Stimulated activated CD4-positive, alpha-beta T cell treated with anti-CD3 and anti-CD28 coated beads, Interleukin-1b, Interleukin-23, amount 100 ng/mL, for 1 hour (primary cell): ENCODE data around the gene APMAP.

Source experiments
- DNase-seq, 2 donors: peaks; one replicate each; pipeline ENCODE4 v3.0.0-alpha.2; 2020; ENCODE audit warnings: low read depth in 2 of 2

APMAP gene, protein sequence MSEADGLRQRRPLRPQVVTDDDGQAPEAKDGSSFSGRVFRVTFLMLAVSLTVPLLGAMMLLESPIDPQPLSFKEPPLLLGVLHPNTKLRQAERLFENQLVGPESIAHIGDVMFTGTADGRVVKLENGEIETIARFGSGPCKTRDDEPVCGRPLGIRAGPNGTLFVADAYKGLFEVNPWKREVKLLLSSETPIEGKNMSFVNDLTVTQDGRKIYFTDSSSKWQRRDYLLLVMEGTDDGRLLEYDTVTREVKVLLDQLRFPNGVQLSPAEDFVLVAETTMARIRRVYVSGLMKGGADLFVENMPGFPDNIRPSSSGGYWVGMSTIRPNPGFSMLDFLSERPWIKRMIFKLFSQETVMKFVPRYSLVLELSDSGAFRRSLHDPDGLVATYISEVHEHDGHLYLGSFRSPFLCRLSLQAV

GRCh38 chr20:24992487-24993205 lies at the start of gene APMAP:
Gene APMAP (minus strand): TSS chr20:24992751. CDS start chr20:24992688, 63 bp downstream.
- peak; percentile 88 to 97 for DNase-seq

- DNase-seq: no peak
Measured at GRCh38 chr20:25041813-25042530, 49.4 kb upstream of the APMAP start.

- no peak for DNase-seq
Measured at GRCh38 chr20:25040438-25040831, 47.9 kb upstream of the APMAP start.

DNA sequence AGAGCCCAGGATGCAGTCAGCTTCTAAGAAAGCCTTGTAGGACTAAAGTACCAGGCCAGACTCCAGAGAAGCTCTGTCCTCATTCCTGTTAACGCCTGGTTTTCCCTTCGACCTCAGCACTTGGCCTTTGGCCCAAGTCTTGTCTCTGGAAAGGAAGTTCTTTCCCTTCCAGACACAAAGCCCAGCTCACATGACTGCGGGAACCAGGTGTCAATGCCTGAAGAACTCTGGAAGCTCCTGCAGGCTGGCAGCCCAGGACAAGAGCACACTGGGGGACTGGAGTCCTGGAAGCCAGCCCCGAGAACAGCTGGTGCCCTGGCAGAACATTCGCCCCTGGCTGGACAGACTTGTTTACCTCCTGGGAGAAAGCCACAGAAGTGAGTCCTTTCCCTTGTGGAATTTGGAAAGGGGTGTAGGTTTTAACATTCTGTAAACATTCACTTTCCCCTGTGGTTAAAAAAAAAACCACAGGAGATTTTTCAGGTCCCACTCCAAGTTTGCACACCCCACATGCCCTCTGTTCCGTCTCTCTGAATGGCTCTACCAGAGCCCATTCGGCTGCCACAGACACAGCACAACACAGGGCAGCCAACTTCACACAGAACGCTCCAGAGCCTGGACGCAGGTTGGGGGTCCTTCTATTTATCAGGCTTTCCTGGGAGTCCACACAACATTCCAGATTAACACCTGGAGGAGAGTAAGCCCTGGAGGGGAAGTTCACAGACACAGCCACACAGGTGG lies 47.3 kb upstream of the APMAP start:
- no peak for DNase-seq

GRCh38 chr20:25038591-25039015 lies 46.1 kb upstream of the APMAP start:
- no peak for DNase-seq

DNA sequence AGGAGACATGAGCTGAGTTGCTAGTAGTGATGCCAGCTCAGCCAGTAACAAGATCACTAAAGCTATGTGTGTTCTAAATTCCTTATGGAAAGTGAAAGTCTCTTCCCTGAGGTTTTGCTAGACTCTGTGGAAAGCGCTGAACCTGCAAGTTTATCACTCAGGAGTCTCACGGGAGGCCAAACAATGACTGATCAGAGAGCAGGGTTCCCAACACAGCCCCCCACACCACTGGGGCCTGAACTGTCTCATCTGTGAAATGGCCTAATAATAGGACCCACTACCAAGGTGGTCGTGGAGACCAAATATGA lies 45.5 kb upstream of the APMAP start:
- DNase-seq: no peak

GRCh38 chr20:25037288-25038102 lies 44.9 kb upstream of the APMAP start:
- DNase-seq: no peak

DNA sequence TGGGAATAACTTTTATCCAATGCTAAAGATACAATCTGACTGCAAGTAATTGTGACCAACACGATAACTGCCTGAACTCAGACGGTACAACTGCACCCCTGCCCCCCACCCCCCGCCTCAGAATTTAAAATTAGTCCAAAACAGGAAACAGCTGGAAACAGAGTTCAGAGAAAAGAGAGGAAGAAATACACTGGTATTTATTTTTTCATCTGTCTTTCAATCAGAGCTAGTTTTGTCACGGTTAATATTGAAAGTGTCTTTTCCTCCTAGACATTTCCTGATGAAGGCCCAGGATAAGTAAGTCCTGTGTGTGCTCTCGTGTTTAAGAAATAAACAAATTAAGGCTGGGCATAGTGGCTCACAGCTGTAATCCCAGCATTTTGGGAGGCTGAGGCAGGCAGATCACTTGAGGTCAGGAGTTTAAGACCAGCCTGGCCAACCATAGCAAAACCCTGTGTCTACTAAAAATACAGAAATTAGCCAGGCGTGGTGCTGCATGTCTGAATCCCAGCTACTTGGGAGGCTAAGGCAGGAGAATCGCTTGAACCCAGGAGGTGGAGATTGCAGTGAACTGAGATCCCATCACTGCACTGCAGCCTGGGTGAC lies 43.9 kb upstream of the APMAP start:
- DNase-seq: no peak

GRCh38 chr20:25035921-25036320 lies 43.4 kb upstream of the APMAP start:
- DNase-seq: no peak

- no peak for DNase-seq
Measured at GRCh38 chr20:25033924-25034300, 41.4 kb upstream of the APMAP start.

DNA sequence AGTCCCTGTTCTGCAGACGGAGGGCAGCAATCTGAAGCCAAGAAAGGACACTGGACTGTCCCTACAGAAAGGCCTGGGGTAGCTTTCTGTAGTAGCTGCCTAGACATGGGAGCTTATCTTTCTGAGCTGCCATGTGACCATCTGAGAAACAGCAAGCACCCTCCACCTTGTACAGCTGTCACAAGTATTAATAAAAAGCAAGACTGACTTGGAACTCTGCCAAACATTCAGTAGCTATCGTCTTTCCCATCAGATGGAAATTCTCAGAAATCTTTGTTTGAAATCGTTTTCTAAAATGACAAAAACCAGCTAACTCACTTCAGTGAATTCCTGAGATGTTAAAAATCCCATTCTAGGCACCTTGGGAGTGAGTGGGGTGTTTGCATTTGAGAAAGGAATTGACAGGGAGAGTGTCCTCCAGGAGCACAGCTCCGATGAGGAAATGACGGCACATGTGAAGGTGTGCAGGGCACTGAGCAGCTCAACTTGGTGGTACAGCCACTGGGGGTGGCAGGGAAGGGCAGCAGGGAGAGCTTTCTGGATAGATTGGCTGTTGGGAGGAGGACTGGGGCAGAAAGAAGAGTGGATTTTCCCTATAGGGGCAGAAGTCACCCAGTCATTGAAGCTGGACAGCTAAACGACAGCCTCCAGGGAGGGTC lies 40.8 kb upstream of the APMAP start:
- no peak for DNase-seq

GRCh38 chr20:25032478-25033264 lies 40.1 kb upstream of the APMAP start:
- no peak for DNase-seq

GRCh38 chr20:25032065-25032477 lies 39.5 kb upstream of the APMAP start:
- DNase-seq: no peak

- no peak for DNase-seq
Measured at GRCh38 chr20:25031241-25031640, 38.7 kb upstream of the APMAP start.

DNA sequence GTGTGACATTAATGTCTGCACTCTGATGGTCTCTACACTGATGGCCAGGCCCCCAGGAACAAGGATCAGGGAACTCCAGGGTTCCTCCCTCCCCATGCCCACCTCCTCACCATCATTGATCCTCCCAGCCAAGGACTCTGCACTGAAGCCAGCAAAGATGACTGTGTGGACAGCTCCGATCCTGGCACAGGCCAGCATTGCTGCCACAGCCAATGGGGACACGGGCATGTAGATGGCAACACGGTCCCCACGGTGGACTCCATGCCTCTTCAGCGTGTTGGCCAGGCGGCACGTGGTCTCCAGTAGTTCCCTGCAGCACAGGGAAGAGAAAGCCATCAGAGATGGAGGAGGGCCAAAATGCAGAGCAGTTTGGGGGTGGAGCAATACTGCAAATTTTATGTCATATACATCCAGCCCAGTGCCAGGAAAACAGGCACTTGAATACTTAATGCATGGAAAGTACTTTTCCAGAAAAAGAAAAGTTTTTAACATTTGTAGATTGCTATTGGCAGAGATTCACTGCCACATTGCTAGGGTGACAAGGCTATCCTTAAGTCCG lies 38.2 kb upstream of the APMAP start:
- no peak for DNase-seq

GRCh38 chr20:25030007-25030648 lies 37.6 kb upstream of the APMAP start:
- no peak for DNase-seq

DNA sequence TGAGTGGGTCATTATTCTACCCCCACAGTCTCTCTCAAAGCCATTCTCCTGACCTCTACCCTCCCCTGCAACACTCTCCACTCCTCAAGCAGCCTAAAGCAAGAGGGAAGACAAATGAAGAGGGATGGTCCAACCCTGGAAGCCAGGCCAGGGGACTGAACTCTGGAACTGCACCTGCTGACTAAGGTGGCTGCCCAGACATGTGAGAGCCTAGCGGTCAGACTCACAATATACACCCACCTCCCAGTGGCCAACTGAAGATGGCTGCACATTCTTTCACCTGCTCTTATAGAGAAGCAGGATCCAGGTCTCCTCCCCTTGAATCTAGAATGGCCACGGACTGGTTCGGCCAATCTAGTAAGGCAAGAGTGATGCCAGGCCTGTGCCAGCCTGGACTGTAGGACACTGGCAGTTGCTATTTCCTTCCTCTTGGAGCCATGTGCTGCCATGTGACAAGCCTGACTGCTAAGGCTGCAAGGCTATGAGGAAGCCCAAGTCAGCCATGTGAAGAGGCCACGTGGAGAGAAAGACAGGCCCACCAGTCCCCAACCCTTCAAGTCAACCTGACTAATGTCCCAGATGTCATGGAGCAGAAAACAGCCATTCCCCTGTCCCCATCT lies 33.5 kb upstream of the APMAP start:
- DNase-seq: no peak
